Kidney (tissue), 14 donors: ENCODE measurements around the gene CNOT3. TPM values are rescaled to one million over a fixed set of nuclear protein-coding genes. Genes with fewer than 3 reads are reported as not detected.

Source experiments
- DNase-seq, 5 donors: peaks; one replicate each; pipeline ENCODE4 v3.0.0-alpha.2; 2013 to 2020
- FAIRE-seq: peaks from 2 replicates; lab custom pipeline; 2012; peaks lifted over from hg19 to GRCh38; lab: Jason Lieb, UNC
- H3K27ac ChIP-seq, 2 donors: one replicate each; pipeline ENCODE4 v1.7.0; 2013; ENCODE audit warnings: low read depth in 2 of 2, low read length in 2 of 2, inconsistent platforms in 1 of 2
- H3K27me3 ChIP-seq: one replicate; pipeline ENCODE4 v1.7.1; 2013; ENCODE audit warnings: low read length, inconsistent platforms; ENCODE audit not compliant: control insufficient read depth, insufficient read depth
- H3K36me3 ChIP-seq, 3 donors: one replicate each; pipeline versions ENCODE4 v1.7.0 to v1.7.1; 2013; ENCODE audit warnings: low read length in 3 of 3, control low read depth in 1 of 3, inconsistent platforms in 1 of 3; ENCODE audit not compliant: insufficient read depth in 3 of 3, control insufficient read depth in 2 of 3
- H3K4me1 ChIP-seq, 3 donors: one replicate each; pipeline versions ENCODE4 v1.7.0 to v1.7.1; 2013; ENCODE audit warnings: low read length in 3 of 3, inconsistent platforms in 1 of 3, low read depth in 1 of 3; ENCODE audit not compliant: control insufficient read depth in 2 of 3, insufficient read depth in 2 of 3
- H3K4me3 ChIP-seq, 3 donors: one replicate each; pipeline versions ENCODE4 v1.7.0 to v1.8.1; 2013; ENCODE audit warnings: low read length in 3 of 3, control low read depth in 1 of 3, inconsistent platforms in 1 of 3
- H3K9ac ChIP-seq, 3 donors: one replicate each; pipeline versions ENCODE4 v1.7.0 to v1.7.1; 2013; ENCODE audit warnings: low read length in 3 of 3, control low read depth in 1 of 3, inconsistent platforms in 1 of 3
- H3K9me3 ChIP-seq, 3 donors: one replicate each; pipeline versions ENCODE4 v1.7.0 to v1.7.1; 2013; ENCODE audit warnings: low read length in 3 of 3, control low read depth in 1 of 3, inconsistent platforms in 1 of 3; ENCODE audit not compliant: control insufficient read depth in 2 of 3, insufficient read depth in 1 of 3
- intact Hi-C: fragments of 100-400 bp; cut with DNase I; formaldehyde crosslinking; loops from one replicate; pipeline ENCODE4 v1.11.1; 2022
- polyA plus RNA-seq: library from polyadenylated mRNA; stranded (reverse); fragments of 350-450 nt; fragmentation: Illumina TruSeq; extraction: RNeasy Lipid Tissue Mini Kit (QIAGEN cat#74804); gene quantifications from one replicate; pipeline ENCODE4 v1.2.3, GENCODE V29; 2014; ENCODE audit warnings: low read depth, low replicate concordance; ENCODE audit not compliant: insufficient read depth
- total RNA-seq: library from RNA; stranded (reverse); fragmentation: NEBNext Ultra II Directional; extraction: Animal tissue kit (Norgen Biotek cat#: 25700); gene quantifications from one replicate; pipeline ENCODE4 v1.2.1, GENCODE V29; 2021
- TF ChIP-seq, protein P1 (sequence below): IDR thresholded peaks from 3 replicates; pipeline ENCODE4 v1.5.1; 2012; ENCODE audit warnings: mild to moderate bottlenecking, moderate library complexity, borderline replicate concordance; ENCODE audit not compliant: insufficient read depth; ENCODE audit errors: extremely low read depth
- donor health status: control.
- donor health status: control.
- donor health status: control.
- donor health status: control.
- donor health status: control.
- donor health status: DM: yes; HTN: yes; CAD: no.
- donor health status: Normal renal cell carcinoma (clear cell type).

CNOT3 gene
- total and polyA plus RNA-seq, 2 donors from 2014 or later: 30.8 to 38.1 TPM

GRCh38 chr19:54136086-54136863 lies 1.3 kb upstream of the CNOT3 start:
- H3K27ac ChIP-seq: peak overlapping the region in 1 of 2 donors; percentile 12
- peaks cover 0 to 27% (median 0%) of the 10 kb centered on the region in 3 donors for H3K4me1 ChIP-seq
- peak overlapping the region; percentile 80 to 96 (median 87) for H3K4me3 ChIP-seq
- no peaks in the 10 kb centered on the region for H3K9me3 ChIP-seq
- DNase-seq: peak in 3 of 5 donors; percentile 32 to 65 (median 55)
- H3K27me3 ChIP-seq: no peaks in the 10 kb centered on the region
- FAIRE-seq: no peak
- peak overlapping the region; percentile 54 to 63 (median 57) for H3K9ac ChIP-seq
- intact Hi-C loops: no loop called here
- H3K36me3 ChIP-seq: peaks cover 0 to 5% (median 0%) of the 10 kb centered on the region in 3 donors
- TF ChIP-seq, protein P1, sequence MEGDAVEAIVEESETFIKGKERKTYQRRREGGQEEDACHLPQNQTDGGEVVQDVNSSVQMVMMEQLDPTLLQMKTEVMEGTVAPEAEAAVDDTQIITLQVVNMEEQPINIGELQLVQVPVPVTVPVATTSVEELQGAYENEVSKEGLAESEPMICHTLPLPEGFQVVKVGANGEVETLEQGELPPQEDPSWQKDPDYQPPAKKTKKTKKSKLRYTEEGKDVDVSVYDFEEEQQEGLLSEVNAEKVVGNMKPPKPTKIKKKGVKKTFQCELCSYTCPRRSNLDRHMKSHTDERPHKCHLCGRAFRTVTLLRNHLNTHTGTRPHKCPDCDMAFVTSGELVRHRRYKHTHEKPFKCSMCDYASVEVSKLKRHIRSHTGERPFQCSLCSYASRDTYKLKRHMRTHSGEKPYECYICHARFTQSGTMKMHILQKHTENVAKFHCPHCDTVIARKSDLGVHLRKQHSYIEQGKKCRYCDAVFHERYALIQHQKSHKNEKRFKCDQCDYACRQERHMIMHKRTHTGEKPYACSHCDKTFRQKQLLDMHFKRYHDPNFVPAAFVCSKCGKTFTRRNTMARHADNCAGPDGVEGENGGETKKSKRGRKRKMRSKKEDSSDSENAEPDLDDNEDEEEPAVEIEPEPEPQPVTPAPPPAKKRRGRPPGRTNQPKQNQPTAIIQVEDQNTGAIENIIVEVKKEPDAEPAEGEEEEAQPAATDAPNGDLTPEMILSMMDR: no peak

DNA sequence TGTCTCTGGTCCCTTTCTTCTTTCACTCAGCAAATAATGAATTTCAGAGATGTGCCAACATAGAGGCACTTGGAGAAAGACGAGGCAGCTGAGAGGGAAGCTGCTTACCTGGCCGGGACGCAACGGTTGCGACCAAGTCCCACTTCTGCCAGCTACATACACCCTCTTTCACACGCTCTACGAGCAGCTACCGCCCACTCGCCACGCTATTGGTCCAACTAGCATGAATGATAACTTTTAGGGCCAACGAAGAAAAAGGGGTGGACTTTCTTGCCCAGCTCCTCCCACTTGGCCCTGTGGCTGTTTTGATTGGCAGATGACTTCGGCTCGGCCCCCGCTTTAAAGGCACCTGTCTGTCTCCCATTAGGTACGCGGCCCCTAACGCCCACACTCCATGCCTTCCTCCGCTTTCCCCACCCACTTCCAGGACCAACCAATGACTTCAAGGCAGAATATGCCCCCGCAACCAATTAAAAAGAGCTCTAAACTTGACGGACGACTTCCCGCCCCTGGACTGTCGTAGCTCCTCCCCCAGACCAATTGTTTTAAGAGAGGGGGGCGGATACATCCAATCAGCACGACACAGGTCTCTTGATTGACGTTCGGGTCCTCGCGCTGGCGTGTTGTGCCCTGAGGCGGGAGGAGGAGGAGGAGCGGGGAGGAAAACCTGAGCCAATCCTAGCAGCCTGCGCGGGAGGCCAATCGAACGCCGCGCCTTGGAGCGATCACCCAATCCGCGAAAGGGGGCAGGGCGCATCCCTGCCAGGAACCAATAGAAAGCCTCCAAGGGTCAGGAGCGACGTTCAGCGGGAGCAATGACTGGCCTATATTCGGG lies 481 bp upstream of the CNOT3 start:
- no peaks in the 10 kb centered on the region for H3K9me3 ChIP-seq
- H3K27ac ChIP-seq: peak overlapping the region; percentile 84 to 88
- no peaks in the 10 kb centered on the region for H3K27me3 ChIP-seq
- intact Hi-C loops: no loop called here
- H3K36me3 ChIP-seq: peaks cover 0 to 5% (median 0%) of the 10 kb centered on the region in 3 donors
- DNase-seq (peak; percentile 100), FAIRE-seq (peak; percentile 100)
- peaks cover 0 to 30% (median 0%) of the 10 kb centered on the region in 3 donors for H3K4me1 ChIP-seq
- H3K9ac ChIP-seq: peak overlapping the region; percentile 54 to 63 (median 57)
- H3K4me3 ChIP-seq: peak overlapping the region; percentile 80 to 96 (median 87)
- TF ChIP-seq, protein P1: no peak

DNA sequence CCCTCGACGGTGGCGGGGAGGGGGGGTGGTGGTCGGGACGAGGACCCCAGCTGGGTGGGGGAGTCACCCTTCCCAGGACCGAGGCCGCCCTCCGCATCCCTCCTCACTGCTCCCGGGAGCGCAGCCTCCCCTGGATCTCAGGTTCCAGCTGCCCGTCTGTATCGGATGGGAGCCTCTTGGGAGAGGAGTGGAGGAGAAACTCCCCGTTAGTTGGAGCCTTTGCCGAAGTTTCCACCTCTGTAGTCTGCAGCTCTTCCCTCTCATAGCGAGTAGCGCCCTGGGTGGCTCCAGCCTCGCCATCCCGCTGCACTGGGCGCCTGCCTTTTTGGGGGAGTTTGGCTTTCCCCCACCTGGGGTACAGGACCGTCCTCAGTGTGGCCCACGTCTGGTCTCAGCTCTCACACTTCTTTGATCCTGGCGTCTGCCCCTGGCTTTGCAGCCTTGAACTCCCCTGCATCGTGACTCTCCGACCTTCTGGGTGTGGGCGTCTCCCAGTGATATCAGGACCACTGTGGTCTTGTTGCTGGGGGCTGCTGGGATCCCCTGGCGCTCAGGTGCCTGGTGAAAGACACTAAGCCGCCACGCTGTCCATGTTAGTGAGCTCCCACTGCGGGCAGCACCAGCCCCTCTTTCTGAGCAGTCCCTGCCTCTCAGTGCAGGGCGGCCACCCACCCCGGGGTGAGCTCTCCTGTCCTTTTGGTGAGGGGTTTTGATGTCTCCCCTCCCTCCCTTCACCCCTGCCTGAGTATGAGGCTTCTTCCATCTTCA lies 1.1 kb downstream of the CNOT3 start:
- TF ChIP-seq, protein P1: no peak
- H3K9ac ChIP-seq: peak overlapping the region in 1 of 3 donors; percentile 54
- intact Hi-C loops: no loop called here
- no peaks in the 10 kb centered on the region for H3K27me3 ChIP-seq
- DNase-seq (peak in 4 of 5 donors; percentile 24 to 78 (median 38)), FAIRE-seq (no peak)
- H3K27ac ChIP-seq: no peak overlapping the region
- peaks cover 0 to 30% (median 0%) of the 10 kb centered on the region in 3 donors for H3K4me1 ChIP-seq
- peaks cover 6 to 19% (median 12%) of the 10 kb centered on the region in 3 donors for H3K36me3 ChIP-seq
- H3K4me3 ChIP-seq: peak overlapping the region; percentile 12 to 68 (median 52)
- no peaks in the 10 kb centered on the region for H3K9me3 ChIP-seq
